Skin of body (tissue), 2 donors: Measurements from ENCODE around the gene SPATA7. TPM values are rescaled to one million over a fixed set of nuclear protein-coding genes. Genes with fewer than 3 reads are reported as not detected.
"Not testable (repeated sequence)": the region's sequence is repeated elsewhere in the genome, so short reads cannot be mapped to it uniquely, and the experiment has no call there.

Source experiments
- DNase-seq: peaks from one replicate; lab custom pipeline; 2025; lab: John Stamatoyannopoulos, UW
- total RNA-seq: library from RNA; depleted of rRNA; stranded (reverse); fragments of >200 nt; gene quantifications from one replicate; pipeline ENCODE4 v1.2.3, GENCODE V29; 2014

SPATA7 gene
- total RNA-seq: 20.4 TPM

GRCh38 chr14:88385212-88386101, at the start of gene SPATA7:
Gene SPATA7, plus strand, starts transcription at chr14:88385657. Its CDS starts 162 bp downstream, at chr14:88385819.
- DNase-seq: peak; percentile 94

DNA sequence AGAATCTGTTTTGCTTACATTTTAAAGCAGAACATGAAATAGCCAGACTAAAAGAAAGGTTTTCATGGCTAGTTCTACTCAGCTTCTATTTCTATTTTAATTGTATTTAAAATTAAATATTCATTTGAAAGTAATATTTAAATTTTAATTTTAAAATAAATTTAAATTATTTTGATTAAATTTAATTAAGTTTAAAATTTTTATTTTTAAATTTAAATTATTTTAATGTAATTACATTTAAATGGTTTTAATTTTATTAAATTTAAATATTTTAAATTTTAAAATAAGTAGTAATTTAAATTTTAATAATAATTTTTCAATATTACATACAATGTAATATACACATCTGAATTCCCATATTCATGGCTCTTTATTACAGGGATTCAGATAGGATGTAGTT, 45.1 kb upstream of the SPATA7 start:
- DNase-seq: no peak

DNA sequence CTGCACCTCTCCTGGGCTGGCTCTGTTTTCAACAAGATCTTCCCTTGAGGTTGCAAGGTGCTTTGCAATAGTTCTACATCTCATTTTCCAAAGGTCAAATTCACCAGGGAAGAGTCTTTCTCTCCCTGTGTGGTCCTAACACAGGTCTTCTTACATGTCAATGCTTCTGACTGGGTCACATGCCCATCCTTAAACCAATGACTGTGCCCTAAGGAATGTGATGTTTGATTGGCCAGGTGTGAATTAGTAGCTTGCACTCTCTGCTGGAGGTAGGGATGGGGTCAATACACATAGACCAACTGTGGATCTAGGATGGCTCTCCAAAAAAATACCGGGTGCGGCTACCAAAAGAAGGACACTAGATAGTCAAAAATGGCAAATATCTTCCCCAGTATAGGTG, 42.5 kb upstream of the SPATA7 start:
- no peak for DNase-seq

- DNase-seq: no peak
Observed at GRCh38 chr14:88346048-88346639, 39.3 kb upstream of the SPATA7 start.

- DNase-seq: no peak
Observed at GRCh38 chr14:88348546-88348945, 36.9 kb upstream of the SPATA7 start.

GRCh38 chr14:88351966-88352691, 33.3 kb upstream of the SPATA7 start:
- DNase-seq: peak; percentile 1

DNA sequence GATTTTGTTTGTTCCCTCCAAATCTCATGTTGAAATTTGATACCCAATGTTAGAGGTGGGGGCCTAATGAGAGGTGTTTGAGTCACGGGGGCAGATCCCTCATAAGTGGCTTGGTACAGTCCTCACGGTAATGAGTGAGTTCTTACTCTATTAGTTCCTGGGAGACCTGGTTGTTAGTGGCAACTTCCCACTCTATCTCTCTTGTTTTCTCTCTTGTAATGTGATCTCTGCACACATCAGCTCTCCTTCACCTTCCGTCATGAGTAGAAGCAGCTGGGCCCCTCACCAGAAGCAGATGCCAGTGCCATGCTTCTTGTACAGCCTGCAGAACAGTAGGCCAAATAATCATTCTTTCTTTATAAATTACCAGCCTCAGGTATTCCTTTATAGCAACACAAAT, 32.8 kb upstream of the SPATA7 start:
- no peak for DNase-seq

DNA sequence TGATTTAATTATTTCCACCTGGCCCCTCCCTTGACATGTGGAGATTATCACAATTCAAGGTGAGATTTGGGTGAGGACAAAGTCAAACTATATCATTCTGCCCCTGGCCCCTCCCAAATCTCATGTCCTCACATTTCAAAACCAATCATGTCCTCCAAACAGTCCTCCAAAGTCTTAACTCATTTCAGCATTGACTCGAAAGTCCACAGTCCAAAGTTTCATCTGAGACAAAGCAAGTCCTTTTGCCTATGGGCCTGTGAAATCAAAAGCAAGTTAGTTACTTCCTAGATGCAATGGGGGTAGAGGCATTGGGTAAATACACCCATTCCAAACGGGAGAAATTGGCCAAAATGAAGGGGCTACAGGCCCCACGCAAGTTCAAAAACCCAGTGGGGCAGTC, 31.1 kb upstream of the SPATA7 start:
- no peak for DNase-seq

DNA sequence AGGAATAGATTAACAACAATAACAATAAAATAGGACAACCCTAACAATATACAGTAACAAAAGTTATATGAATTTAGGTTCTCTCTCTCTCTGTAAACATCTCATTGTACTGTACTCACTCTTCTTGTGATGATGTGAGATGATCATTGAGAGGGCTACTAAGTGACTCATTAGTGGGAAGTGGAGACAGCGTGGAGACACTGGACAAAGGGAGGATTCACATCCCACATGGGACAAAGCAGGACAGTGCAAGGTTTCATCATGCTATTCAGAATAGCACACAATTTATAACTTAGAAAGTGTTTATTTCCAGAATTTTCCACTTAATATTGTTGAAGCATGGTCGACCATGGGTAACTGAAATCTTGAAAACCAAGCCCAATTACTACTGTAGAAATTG, 26.0 kb upstream of the SPATA7 start:
- DNase-seq: no peak

DNA sequence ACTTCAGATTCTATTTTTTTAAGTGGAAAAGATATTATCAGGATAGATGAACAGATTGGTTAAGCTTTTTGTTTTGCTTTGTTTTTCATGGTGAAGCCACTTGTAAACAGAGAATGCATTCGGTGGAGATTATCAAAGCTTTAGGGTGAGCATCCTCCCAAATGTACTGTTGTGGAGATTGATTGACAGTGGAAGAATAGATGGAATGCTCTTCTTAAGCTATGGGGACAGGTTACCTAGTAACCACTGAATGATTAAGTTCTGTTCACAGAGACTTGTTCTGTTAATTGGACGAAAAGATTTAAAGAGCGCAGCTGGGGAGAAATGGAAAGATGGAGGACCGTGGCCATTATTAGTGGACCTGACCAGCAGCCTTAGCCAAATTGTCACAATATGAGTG, 21.8 kb upstream of the SPATA7 start:
- no peak for DNase-seq

- DNase-seq: no peak
Observed at GRCh38 chr14:88364710-88365413, 20.6 kb upstream of the SPATA7 start.

DNA sequence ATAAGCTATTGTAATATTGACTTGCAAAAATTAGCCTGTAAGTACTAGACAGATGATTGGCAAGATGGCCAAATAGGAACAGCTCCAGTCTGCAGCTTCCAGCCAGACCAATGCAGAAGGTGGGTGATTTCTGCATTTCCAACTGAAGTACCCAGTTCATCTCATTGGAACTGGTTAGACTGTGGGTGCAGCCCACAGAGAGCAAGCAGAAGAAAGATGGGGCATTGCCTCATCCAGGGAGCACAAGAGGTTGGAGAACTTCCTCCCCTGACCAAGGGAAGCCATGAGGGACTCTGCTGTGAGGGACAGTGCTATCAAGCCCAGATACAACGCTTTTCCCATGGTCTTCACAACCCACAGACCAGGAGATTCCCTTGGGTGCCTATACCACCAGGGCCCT, 16.0 kb upstream of the SPATA7 start:
- no peak for DNase-seq

DNA sequence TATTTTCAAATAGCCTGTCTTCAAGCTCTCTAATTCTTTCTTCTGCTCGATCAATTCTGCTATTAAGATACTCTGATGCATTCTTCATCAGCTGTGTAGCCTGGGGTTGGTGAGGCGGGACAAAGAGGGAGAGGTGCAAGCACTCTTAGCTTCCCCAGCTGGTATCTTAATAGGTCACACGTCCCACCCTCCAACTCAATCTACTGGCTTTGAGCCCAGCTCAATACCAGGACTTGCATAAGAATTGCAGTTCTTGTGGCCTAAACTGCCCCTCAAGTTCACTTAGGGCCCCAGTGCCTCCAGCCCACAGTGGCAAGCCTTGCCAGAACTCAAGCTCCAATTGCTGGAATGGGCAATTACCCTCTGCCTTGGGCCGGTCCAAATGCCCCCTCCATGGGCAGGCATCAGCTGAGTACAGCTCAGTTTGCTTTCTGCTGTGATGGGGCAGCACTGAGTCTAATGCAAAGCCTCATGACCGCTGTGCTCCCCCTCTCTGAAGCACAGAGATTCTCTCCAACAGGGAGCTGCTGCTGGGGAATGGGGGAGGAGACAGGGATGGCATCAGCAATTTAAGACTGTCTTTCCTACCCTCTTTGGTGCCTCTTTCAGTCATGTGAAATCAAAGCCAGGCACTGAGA, 5.6 kb upstream of the SPATA7 start:
- no peak for DNase-seq

DNA sequence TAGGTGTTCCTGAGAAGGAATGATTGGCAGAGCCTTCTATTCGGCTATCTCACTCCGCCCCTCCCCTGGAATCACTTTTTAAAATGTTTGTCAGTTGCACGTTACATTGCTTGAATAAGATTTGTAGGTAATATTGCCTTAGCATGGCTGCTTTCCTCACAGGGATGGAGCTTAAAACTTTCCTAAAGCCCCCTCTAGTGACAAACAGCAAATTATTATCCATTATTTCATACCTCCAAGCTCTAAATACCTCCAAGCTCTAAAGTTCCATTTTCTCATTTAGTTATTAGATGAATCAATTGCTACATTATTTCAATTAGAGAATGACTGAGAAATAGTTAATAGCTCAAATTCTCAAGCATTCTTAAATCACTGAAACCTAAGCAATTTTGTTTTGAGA, 5.1 kb upstream of the SPATA7 start:
- DNase-seq: no peak

- not testable (repeated sequence) for DNase-seq
Observed at GRCh38 chr14:88381634-88382033, 3.8 kb upstream of the SPATA7 start.

GRCh38 chr14:88384718-88385117, 739 bp upstream of the SPATA7 start:
- no peak for DNase-seq

DNA sequence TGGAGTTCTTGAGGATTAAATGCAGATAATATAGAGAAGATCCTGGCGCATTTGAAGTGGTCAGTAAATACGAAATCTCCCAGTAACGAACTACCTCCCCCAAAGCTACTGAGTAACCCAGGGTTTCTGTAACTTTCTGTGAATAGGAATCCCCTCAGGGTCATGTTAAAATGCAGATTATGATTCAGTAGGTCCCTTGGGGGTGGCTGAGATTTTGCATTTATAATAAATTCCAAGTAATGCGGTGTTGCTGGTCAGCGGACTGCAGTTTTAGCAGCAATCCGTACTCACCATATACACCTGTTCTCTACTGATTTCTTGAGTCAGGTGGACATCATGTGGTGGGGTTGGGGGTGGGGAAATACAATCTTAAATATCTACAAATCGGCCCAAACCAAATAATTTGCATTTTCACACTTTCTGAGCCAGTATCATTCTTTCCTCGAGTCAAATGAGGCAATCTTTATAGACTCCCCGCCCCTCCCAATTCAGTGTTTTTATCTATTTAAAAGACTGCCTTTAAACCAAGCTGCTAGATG, 868 bp downstream of the SPATA7 start:
- DNase-seq: no peak

GRCh38 chr14:88388741-88389282, 3.4 kb downstream of the SPATA7 start:
- DNase-seq: no peak

DNA sequence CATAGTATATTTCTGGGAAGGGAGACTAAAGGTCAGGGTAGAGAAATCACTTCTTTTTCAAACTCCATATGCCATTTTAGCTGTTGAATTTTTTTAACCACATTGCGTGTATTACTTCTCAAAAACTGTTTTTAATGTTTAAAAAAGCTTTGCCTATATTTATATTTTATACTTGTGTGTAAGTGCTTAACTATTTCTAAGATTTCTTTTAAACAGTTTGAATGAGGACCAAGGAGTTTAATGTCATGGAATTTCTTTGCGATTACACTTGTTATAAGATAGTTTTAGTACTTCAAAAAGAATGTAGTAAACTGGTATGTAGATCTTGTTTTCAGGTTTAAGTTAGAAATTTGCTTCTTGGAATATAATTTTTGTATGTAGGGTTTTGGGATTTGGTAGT, 7.2 kb downstream of the SPATA7 start:
- no peak for DNase-seq

DNA sequence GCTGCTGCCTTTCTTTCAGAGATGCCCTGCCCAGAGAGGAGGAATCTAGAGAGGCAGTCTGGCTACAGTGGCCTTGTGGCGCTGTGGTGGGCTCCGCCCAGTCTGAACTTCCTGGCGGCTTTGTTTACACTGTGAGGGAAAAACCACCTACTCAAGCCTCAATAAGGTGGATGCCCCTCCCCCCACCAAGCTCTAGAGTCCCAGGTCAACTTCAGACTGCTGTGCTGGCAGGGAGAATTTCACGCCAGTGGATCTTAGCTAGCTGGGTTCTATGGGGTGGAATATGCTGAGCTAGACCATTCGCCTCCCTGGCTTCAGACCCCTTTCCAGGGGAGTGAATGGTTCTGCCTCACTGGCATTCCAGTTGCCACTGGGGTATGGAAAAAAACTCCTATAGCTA, 25.6 kb downstream of the SPATA7 start:
- DNase-seq: no peak

DNA sequence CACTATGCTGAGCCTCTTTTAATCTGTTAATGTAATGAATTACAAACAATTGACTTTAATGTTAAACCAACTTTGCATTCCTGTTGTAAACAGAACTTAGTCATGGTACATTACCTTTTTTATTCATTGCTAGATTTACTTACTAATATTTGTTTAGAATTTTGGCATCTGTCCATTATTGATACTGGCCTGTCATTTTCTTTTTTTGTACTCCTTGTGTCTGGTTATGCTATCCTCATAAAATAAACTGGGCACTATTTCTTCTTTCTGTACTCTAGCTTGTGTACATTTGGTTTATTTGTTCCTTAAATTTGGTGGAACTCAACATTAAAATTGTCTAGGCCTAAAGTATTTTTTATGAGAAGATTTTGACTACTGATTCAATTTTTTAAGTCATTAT, 32.1 kb downstream of the SPATA7 start:
- DNase-seq: no peak
